Measurements from ENCODE around the gene HOXD11.

HOXD11 gene

DNA sequence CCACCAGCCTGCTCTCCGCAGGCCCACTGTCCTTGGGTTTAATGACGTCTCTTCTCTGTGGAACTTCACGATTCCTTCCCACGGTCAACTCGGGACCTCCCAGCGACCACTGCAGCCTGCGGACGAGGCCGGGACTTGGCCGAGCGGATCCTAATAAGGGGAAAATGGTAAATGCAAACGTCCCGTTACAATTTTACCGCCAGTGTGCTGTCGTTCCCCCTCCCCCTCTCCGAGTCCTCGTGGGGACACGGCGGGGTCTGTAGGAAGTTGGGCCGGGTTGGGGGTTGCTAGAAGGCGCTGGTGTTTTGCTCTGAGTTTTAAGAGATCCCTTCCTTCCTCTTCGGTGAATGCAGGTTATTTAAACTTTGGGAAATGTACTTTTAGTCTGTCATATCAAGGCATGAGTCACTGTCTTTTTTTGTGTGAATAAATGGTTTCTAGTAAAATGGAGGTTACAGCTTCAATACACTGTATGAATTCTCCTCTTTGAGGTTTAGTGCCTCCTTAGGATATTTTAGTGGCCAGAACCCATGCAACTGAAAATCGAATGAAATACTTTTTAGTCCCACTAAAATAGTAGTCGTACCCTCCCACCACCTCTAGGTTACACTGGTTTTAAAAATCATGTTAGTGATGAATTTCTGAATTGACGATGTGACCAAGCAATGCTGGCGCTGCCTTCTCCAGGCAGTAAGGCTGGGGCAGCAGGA, 2.3 kb downstream of the HOXD11 start:
- DNase-seq = no peak

DNA sequence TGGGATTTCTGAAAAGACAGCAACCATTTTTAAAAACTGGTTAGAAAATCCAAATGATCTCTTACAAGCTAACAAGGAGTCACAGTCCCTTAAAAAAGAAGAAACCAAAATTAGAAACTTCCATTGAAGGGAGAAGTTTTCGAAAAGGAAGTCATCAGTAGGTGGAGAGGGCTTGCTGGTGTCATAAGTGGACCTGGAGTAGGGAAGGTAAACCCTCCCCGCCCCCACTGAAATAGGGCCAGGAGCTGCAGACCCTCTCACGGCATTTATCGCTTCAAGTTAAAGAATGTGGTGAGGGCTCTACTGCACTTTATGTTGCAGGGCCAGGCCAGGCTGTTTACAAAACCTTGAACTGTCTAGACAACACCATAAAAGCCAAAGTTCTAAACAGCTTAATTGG, 2.9 kb downstream of the HOXD11 start:
- DNase-seq = no peak

DNA sequence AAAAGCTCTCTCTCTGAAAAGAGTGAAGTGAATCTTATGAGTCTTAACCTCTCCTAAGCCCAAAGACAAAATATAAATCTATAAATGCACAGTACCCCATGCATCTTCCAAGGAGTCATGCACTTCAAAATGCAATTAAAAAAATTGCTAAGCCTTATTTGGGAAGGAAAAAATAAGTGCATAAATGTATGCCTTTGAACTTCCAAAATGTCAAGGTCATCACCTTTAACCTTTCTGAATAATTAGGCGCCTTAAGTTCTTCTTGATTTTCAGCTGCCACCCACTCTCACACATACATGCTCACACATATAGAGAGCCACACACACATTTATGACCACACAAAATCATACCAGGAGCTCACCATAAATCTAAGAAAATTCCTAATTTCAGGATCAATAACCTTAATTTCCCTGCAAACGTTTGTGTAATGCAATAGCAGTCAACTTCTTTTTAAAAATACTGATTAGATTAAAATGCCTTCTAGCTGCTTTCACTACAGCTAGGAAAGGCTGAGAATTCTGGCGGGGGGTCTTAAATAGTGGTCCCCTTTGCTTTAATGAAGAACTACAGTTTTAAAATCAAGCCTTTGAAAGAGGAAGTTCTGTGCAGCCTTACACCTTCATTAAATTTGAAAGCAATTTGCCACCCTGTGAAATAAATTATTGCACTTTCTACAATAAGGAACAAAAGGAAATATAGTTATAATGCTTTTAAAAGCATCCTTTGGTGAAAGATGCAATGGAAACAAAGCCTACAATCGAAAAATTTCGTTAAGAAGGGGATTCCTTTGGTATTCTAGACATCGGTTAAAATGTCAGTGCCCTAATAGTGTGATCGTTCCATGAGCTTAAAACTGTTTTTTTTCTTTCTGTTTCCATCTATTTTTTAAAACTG, 3.6 kb downstream of the HOXD11 start:
- no peak for DNase-seq

DNA sequence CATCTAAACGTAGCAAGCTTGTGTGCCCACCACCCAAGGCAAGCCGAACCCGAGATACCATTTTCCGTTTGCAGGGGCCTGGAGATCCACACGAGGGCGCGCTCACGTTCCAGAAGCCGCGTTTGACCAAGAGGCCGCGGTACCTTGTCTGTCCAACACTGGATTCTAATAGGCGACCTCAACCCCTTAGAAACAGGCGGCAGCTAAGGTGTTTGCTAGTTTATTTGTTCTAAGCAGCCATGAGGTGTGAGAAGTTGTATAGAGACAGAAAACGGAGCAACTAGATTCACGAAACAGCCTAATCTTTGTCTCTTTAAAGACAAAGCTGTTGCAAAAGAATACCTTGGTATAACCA, 4.2 kb downstream of the HOXD11 start:
- no peak for DNase-seq

DNA sequence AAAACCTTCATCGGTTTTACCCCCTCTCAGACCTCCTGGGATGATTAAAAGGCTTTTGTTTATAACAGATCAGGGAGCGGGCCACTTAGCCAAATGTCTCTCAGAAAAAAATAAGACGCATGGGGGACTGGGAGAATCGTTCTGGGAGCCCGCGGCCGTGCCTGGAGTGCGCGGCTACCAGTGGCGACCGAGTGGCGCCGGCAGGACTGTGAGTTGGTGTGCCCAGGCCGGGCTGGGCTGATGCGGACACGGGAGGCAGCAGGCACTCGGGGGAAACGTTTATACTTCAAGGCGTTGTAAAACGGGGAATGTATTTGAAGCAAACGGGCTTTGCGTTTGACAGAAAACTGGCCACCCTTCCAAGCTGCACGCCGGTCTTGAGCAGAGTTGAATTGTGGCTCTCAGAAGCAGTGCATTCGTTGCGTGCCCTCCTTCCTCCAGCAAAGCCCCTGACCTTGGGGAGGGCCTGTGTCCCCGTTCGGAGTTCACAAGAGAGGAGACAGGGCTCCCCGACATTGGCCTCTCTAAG, 4.8 kb downstream of the HOXD11 start:
- no peak for DNase-seq

DNA sequence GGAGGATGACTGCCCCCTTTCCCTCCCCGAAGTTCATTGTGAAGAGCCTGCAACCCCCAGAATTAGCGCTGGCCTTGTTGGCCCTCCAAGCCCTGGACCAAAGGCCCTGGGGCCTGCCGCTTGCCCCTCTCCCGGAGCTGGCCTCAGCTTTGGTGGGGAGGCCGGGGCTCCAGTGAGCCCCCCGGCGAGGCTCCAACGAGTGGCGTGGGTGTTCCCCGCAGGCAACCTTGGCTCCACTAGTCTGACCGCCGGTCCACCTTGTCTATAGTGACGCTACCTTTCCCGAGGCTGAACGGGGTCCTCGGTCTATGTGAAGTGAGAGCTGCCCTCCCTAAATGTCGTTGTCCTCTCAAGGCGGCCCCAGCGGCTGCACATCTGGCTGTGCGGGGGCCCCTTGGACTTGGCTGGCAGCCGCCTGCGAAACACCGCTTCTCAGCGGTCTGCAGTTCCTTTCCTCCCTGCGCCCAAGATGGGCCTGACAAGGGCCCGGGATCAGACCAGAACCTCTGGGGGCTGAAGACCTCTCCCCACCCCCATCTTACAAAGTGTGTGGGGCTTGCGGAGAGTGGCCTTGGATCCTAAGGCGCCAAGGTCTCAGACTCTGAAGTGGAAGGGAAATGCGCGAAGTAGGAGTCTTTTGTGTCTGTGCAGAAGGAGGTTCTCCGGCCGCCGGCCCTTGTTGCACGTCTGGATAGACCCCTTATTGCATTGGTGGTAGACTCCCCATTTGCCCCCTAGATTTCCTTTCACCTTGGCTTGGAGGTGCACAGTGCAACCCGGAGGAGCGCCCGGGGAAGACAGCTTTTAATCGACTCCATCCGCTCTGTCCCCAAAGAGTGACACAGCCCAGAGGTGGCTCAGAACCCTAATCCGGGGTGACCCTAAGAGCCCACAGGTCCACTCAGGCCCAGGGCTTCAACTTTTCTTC, 5.6 kb downstream of the HOXD11 start:
- no peak for DNase-seq

DNA sequence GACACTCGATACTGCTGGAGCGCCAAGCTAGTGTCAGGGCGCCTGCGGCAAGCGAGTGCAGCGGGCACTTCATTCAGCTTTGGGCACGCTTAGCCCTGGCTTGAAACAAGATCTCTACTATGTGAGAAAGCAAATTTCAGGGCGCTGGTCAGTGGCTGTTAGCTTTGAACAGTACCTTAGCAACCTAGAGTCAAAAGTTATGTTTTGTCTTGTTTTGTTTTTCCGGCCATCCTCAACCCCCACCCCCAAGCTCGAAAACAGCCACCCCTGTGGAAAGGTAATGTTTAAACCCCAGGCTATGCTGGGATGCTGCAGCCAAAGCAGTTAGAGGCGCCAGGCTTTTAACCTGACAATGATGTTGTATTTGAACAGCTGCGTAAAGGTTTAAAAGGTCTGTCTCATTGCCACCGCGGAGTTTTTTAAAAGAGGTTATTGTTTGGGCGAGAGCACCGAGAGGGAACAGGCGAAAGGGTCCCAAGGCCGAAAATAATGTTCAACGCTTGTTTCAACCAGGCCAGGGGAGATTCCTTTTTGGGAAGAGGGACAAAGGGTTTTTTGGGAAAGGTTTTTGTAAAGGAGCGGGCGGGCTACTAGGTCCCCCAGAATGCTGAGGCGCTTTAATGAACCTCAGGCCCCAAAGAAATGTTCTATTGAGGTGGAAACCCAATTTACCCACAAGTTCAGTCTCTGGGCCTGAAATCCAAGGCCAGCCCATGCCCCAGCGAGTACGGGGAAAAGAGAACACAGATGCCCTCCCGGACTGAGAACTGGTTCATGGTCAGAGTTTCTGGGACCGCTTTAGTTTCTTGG, 7.2 kb downstream of the HOXD11 start:
- DNase-seq = no peak

DNA sequence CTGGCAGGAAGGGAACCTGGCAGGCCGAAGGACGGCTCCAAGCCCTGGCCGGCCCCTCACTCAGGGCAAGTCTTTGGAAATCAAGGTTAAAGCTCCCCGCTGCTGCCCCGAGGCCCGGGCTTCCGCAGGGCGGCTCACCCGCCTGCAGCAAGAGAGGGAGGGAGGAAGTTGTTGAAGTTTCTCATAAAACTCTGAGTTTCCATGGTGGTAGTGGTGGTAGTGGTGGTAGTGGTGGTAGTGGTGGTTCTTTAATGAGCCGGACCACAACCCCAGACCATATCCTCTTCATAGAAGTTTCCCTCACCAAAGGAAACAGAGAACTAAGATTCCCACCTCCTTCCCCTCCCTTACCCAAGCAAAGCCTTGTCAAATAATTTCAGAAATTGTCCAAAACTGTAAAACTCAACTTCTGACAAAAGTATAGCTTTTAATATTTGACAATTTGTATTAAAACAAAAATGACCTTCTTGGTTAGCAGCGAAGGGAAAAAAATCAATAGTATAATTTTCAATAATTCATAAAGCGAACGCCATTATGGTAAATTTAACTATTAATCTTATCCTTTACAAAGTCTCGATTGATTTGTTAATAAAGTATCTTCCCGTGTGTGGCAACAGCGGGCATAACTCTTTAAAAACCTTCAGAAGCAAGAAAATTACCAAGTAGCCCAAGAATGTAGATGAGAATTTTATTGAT, 8.0 kb downstream of the HOXD11 start:
- no peak for DNase-seq

DNA sequence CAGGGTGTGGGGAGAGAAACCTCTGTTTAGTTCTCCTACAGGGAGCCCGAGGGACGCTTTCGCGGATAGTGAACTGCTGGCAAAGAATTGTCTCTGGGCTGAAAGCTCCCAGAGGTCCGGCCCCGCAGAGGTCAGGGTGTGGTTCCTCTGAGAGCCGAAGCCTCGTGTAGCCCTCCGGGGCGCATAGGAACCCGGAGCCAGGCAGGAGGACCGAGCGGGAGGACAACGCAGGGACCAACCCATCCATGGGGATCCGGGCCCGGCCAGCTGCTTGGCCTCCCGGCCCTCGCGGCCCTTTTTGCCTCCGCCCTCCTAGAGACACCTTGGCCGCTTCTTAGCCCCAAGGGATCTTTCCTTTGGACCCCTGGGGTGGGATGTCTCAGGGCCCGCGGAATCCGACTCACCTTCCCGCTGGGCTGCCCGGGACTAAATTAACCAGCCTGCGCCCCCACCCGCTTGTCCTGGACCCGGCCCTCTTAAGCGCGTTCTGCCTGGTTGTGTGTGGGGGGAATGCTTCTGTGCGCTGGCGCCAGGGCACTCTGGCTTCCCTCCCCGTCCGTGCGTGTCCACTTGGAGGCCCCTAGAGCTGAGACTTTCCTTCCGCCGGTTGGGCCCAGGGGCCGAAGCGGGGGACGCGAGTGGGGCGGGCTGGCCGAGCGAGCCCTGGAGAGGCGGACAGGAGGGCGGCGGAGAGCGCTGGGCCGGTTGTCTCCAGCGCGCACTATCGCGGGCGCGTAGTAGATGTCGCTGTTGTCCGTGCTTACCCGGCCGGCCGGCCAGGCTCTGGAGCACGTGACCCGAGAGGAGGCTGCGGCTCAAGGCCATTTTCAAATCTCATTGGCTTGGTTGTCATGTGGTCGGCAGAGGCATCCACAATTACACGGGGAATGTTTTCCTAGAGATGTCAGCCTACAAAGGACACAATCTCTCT, 9.1 kb downstream of the HOXD11 start, which contains the start of gene HOXD10:
TSS of gene HOXD10 (plus strand) at position 896 of the 931 bp plus-strand sequence. CDS start 56 bp downstream, outside the sequence.
- DNase-seq = no peak

DNA sequence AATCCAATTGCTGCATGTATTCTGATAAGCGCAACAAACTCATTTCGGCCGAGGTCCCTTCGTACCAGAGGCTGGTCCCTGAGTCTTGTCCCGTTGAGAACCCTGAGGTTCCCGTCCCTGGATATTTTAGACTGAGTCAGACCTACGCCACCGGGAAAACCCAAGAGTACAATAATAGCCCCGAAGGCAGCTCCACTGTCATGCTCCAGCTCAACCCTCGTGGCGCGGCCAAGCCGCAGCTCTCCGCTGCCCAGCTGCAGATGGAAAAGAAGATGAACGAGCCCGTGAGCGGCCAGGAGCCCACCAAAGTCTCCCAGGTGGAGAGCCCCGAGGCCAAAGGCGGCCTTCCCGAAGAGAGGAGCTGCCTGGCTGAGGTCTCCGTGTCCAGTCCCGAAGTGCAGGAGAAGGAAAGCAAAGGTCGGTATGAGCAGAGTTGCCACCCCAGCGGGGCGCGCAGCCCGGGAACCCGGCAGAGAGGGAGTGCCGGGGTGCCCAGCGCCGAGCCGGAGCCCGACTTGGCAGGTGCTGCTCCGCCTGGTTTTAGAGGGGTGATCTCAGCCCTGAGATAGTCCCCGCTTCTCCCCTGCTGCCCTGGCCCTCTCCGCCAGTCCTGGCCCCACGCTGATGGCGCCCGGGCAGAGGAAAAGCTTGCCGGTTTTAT, 10.2 kb downstream of the HOXD11 start:
- no peak for DNase-seq

DNA sequence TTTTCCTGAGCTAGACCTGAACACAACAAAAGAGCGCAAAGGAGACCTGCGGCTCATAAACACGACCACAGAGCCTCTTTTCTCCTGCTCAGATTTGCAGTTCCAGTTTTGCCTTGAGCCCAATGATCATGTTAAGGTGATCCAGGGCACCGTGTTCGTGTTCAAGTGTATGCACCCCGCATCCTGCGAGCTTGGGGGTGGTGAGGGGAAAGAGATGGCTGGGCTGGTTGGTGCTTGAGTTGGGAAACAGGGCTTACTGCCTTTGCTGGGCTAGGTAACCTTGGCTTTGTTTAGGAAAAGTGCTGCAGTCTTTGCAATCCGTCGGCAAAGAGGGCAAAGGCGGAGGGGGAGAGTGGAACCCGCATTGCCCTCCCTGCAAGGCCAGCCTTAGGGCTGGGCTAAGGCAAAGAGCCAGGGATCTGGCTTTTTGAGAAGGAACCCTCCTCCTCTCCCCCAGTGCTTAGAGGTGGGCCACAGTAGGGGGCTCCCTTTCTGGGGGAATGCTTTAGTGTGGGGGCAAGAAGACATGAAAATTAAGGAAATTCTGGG, 10.8 kb downstream of the HOXD11 start:
- no peak for DNase-seq

DNA sequence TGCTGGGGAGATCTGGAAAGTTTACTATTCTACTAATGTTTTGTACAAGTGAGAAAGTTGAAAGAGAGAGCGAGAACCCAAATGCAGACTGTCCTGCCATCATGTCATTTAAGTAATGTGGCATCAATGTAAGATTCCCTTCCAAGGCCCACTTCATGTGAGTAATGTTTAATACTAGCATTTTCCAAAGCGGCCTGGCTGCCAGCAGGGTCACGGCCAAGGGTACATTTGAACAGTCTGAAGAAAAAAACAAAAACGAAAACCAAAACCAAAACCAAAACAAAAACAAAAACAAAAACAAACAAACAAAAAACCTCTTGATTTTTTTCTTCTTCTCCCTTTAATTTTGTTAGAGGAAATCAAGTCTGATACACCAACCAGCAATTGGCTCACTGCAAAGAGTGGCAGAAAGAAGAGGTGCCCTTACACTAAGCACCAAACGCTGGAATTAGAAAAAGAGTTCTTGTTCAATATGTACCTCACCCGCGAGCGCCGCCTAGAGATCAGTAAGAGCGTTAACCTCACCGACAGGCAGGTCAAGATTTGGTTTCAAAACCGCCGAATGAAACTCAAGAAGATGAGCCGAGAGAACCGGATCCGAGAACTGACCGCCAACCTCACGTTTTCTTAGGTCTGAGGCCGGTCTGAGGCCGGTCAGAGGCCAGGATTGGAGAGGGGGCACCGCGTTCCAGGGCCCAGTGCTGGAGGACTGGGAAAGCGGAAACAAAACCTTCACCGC, 11.7 kb downstream of the HOXD11 start:
- no peak for DNase-seq

DNA sequence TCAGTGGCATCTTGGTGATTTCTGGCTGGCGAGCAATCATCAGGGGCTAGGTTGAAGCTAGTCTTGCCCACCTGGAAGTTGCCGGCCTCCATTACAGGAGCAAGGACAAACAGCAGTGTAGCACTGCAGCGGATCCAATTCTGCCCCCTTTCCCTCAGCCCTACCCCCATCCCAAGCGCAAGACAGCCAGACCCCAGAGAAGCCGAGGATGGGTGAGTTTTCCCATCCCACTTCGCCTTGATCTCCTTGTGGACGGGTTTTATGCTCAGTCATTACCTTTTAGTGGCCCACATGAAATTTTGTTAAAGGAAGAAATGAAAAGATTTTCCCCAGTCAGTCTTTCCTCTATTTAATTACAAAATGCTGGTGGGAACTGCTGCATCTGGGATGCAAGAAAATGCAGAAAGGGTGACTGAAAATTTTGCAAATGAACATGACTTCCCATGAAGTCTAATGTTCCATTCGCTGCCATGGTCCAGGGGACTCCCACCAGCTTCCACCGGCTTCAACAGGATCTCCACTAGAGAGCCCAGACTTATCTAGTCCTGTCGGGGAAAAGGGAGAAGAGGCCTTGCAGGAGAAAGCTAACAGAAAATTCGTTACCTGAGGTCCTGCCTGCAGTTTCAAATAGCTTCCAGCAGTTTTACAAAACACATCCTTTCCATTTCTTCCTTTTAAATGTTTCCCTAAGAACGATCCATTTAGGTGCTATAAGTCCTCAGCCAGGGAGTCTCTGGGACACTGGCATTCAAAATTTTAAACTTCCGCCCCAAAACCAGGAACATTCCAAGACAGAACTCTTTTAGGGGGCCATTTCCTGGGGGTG, 13.5 kb downstream of the HOXD11 start:
- DNase-seq = no peak

DNA sequence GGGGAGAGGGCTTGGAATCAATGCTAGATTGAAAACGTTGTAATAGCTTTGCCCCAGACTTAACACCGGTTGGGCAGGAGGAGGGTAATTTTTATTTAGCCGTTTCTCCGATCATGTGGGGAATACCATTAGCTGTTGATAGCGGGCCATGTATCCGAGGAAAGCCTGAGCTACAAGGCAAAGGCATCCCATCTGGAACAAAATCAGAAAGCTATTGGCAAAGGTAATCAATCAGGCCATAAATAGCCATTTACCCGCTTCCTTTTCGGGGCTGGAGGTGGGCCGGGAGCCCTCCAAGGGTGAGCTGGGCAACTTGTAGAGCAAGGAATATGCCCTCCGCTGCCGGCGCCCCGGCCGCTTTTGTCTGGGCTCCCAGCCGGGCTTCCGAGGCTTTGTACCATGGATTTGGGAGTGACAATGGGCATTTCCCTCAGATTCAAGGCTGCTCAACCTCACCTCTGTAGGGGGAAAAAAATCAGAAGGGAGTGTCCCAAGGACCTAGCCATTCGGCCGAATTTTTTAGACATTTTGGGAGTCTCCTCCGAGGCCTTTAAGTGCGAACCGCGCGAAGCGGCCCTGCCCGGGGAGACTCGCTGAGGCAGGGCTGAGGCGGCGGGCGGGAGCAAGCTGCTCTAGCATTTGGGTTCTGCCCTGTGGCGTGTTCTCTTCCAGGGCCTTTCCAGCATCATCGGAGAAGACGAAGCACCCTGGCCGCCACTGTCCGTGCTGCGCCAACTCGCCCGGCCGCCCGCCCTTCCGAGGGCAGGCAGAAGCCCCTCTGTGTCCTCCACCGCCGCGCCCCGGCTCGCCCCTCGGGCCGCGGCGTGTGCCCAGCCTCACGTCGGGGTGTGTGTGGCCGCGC, 14.3 kb downstream of the HOXD11 start:
- no peak for DNase-seq

DNA sequence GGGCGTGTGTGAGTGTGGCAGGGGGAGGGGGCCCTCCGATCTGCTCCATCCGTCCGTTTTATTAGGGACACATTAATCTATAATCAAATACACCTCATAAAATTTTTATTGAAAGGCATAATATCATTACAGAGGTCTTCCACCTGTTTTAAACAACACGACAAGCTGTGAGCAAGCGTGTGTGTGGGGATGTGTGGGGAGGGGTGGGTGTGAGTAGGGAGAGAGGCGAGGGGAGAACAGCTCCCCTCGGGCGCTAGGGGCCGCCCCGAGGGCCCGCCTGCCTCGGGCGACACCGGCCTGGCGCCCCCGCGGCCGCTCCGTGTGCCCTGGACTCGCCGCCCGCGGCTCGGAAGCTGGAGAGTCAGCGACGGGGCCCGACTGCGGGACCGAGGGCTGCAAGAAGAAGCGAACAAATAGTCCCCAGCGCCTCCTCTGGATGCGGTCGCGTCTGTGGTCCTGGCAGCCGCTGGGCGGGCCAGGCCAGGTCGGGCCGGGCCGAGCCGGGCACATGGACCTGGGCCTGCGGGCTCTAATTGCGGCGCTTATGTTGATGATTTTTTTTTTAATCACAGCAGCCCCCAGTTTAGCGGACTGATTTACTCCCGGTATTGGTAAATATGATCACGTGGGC, 15.1 kb downstream of the HOXD11 start:
- no peak for DNase-seq

Data from CD4-positive, alpha-beta T cell treated with Interleukin-6 for 4 hours (primary cell).